ENCODE data around the gene DUS1L. TPM values are rescaled to one million over a fixed set of nuclear protein-coding genes. Genes with fewer than 3 reads are reported as not detected.

Gene DUS1L
- total RNA-seq, 2 donors from 2014 or later, result 77.3 to 88.9 TPM

DNA sequence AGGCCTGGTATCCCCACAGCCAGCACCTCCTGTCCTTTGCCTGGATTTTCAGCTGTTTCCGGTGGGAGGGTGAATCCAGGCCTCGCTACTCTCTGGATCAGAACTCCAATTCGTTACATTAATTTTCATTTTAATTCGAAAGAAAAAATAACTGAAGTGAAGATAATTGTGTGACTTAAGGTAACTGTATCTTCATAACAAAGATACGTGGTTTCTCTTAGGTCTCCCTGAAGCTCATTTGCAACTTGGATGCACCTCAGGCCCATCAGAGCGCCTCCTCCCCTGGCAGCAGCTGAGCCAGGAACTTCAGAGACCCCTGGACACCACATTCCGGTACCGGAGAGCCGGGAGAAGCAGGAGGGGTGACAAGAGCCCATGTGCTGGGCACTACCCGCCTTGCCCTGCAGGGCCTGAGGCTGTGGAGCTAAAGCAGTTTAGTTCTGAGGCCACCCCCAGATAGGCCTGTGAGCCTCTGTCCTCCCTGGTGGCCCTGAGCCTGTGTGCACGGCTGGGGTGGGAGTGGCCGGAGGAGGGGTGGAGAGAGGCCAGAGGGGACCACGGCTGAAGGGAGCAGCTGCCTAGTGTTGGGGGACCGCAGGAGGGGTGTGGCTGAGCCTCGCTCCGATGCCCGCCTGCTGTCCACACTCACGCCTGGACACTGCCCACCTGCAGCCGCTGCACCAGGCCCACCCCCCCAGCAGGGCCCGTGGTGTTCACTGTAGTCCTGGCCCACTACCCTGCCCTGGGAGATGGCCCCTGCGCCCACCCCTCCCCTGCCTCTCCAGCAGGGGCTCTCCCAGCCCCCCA lies 11.4 kb upstream of the DUS1L start:
- ATAC-seq (ENCODE audit: insufficient number of reproducible peaks, low FRiP score, low read depth) (no peak), DNase-seq (ENCODE audit: low spot score) (no peak)
- Histone ChIP-seq H3K4me1 (ENCODE audit: control insufficient read depth in 1 of 2, low read depth in 2 of 2) (no peaks in the 10 kb centered on the region), H3K36me3 (peaks cover 23% of the 10 kb centered on the region), H3K27ac (no peak overlapping the region), H3K4me3 (no peak overlapping the region), H3K9me3 (no peaks in the 10 kb centered on the region), H3K27me3 (replicated peaks; ENCODE audit: insufficient read depth) (no peaks in the 10 kb centered on the region)
- TF ChIP-seq, protein P1, sequence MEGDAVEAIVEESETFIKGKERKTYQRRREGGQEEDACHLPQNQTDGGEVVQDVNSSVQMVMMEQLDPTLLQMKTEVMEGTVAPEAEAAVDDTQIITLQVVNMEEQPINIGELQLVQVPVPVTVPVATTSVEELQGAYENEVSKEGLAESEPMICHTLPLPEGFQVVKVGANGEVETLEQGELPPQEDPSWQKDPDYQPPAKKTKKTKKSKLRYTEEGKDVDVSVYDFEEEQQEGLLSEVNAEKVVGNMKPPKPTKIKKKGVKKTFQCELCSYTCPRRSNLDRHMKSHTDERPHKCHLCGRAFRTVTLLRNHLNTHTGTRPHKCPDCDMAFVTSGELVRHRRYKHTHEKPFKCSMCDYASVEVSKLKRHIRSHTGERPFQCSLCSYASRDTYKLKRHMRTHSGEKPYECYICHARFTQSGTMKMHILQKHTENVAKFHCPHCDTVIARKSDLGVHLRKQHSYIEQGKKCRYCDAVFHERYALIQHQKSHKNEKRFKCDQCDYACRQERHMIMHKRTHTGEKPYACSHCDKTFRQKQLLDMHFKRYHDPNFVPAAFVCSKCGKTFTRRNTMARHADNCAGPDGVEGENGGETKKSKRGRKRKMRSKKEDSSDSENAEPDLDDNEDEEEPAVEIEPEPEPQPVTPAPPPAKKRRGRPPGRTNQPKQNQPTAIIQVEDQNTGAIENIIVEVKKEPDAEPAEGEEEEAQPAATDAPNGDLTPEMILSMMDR (IDR thresholded peaks at IDR 0.05), result no peak

DNA sequence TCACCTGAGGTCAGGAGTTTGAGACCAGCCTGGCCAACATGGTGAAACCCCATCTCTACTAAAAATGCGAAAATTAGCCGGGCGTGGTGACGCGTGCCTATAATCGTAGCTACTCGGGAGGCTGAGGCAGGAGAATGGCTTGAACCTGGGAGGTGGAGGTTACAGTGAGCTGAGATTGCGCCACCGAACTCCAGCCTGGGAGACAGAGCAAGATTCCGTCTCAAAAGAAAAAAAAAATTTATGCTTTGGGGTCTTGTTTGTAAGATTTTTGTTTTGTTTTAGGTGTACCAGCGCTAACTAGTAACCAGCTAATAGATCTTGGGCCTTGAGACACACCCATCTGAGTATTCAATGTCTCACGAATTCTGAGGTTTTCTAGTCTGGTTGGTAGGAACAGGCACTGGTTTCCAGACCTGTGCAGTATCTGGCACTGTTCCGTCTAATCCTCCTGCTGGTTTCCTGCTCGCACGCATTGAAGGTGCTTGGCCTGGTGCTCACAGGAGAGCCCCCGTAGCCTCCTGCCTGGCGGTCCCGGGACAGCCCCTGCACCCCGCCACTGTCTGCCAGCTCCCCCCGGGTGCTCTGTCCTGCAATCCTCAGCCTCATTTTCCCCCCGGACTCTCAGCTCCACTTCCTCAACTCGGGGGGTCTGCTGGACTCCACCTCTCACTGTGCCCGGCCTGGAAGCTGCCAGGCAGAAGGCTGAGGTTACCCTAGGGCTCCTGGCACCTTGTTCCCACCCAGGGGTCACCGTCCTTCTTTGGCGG lies 10.6 kb upstream of the DUS1L start:
- DNase-seq (ENCODE audit: low spot score), result no peak
- no peaks in the 10 kb centered on the region for H3K9me3 ChIP-seq
- peaks cover 19% of the 10 kb centered on the region for H3K36me3 ChIP-seq
- H3K27me3 ChIP-seq (replicated peaks; ENCODE audit: insufficient read depth), result no peaks in the 10 kb centered on the region
- TF ChIP-seq, protein P1 (IDR thresholded peaks at IDR 0.05), result no peak
- no peak overlapping the region for H3K4me3 ChIP-seq
- ATAC-seq (ENCODE audit: insufficient number of reproducible peaks, low FRiP score, low read depth), result no peak
- H3K4me1 ChIP-seq (ENCODE audit: control insufficient read depth in 1 of 2, low read depth in 2 of 2), result no peaks in the 10 kb centered on the region
- no peak overlapping the region for H3K27ac ChIP-seq

DNA sequence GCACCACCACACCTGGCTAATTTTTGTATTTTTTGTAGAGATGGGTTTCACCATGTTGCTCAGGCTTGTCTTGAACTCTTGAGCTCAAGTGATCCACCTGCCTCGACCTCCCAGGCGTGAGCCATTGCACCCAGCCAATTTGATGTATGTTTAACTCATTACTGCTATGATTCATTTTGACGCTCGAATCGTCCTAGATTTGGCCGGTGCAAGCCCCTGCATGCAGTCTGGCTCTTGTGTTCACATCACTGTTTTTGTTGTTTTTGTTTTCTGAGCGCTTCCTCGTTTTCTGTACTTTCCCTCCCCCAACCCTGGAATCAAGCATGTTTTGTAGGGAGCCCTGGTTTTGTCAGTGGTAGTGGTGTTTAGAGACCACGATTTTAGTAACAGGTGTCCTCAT lies 7.8 kb upstream of the DUS1L start:
- no peaks in the 10 kb centered on the region for H3K27me3 ChIP-seq (replicated peaks; ENCODE audit: insufficient read depth)
- ATAC-seq (ENCODE audit: insufficient number of reproducible peaks, low FRiP score, low read depth) (no peak), DNase-seq (ENCODE audit: low spot score) (no peak)
- no peaks in the 10 kb centered on the region for H3K4me1 ChIP-seq (ENCODE audit: control insufficient read depth in 1 of 2, low read depth in 2 of 2)
- H3K4me3 ChIP-seq, result no peak overlapping the region
- no peaks in the 10 kb centered on the region for H3K36me3 ChIP-seq
- TF ChIP-seq, protein P1 (IDR thresholded peaks at IDR 0.05), result no peak
- no peak overlapping the region for H3K27ac ChIP-seq
- H3K9me3 ChIP-seq, result no peaks in the 10 kb centered on the region

DNA sequence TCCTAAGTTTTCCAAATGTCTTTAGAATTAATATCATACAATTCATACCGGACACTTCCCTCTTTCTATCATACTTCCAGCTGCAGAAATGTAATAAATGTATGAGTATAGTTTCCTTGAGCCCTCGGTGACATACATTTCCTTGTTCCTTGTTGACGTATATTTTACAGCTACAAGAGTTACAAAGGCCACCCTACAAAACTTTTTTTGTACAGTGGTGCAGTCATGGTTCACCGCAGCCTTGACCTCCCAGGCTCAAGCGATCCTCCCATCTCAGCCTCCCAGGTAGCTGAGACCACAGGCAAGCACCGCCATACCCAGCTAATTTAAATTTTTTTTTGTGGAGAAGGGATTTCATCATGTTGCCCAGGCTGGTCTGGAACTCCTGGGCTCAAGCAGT lies 7.2 kb upstream of the DUS1L start:
- TF ChIP-seq, protein P1 (IDR thresholded peaks at IDR 0.05), result no peak

DNA sequence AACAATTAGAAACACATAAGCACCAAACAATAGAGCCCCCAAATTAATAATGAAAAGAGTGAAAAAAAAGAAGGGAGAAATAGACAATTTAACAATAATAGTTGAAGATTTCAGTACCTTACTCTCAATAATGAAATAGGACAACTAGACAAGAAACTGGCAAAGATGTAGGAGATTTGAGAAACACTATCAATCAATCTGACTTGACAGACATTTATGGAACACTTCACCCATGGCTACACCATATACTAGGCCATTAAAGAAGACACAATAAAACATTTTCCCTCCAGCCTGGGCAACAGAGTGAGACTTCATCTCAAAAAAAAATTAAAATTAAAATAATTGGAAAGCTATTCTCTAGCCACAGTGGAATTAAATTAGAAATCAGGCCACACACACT lies 5.0 kb upstream of the DUS1L start:
- H3K36me3 ChIP-seq, result no peaks in the 10 kb centered on the region
- H3K27me3 ChIP-seq (replicated peaks; ENCODE audit: insufficient read depth), result no peaks in the 10 kb centered on the region
- TF ChIP-seq, protein P1 (IDR thresholded peaks at IDR 0.05), result no peak
- H3K9me3 ChIP-seq, result no peaks in the 10 kb centered on the region
- H3K27ac ChIP-seq, result no peak overlapping the region
- ATAC-seq (ENCODE audit: insufficient number of reproducible peaks, low FRiP score, low read depth) (no peak), DNase-seq (ENCODE audit: low spot score) (no peak)
- H3K4me3 ChIP-seq, result no peak overlapping the region
- peaks cover 6 to 7% of the 10 kb centered on the region in 2 donors for H3K4me1 ChIP-seq (ENCODE audit: control insufficient read depth in 1 of 2, low read depth in 2 of 2)

More for the DNA sequence above, 7.2 kb upstream of the DUS1L start:
- Histone ChIP-seq H3K27ac (no peak overlapping the region), H3K9me3 (no peaks in the 10 kb centered on the region), H3K4me3 (no peak overlapping the region), H3K4me1 (ENCODE audit: control insufficient read depth in 1 of 2, low read depth in 2 of 2) (no peaks in the 10 kb centered on the region), H3K36me3 (no peaks in the 10 kb centered on the region), H3K27me3 (replicated peaks; ENCODE audit: insufficient read depth) (no peaks in the 10 kb centered on the region)
- no peak for DNase-seq (ENCODE audit: low spot score)
- no peak for ATAC-seq (ENCODE audit: insufficient number of reproducible peaks, low FRiP score, low read depth)
